OCI-LY3 (cell line): Measurements from ENCODE around the gene SCUBE1.

Experiments
- H2AFZ ChIP-seq: fragments of 200-600, 300-600 bp; shearing (Covaris generic); 2 replicates; pipeline ENCODE4 v1.6.0; 2014; ENCODE audit warnings: antibody characterized with exemption, low read depth, low read length
- H3K27ac ChIP-seq: fragments of 200-600, 300-600 bp; sonication (generic); 2 replicates; pipeline ENCODE4 v1.5.1; 2014; ENCODE audit warnings: mild to moderate bottlenecking, low read length, moderate library complexity, mixed read lengths
- H3K27me3 ChIP-seq: fragments of 200-600, 300-600 bp; sonication (generic); 2 replicates; pipeline ENCODE4 v1.6.1; 2014; ENCODE audit warnings: low read depth, low read length, mixed read lengths
- H3K36me3 ChIP-seq: fragments of 200-600, 300-600 bp; sonication (generic); replicated peaks from 2 replicates; pipeline ENCODE3; 2014; ENCODE audit warnings: low read depth, low read length, mixed read lengths
- H3K4me1 ChIP-seq: fragments of 300-600, 200-600 bp; sonication (generic); 2 replicates; pipeline ENCODE4 v1.6.1; 2014; ENCODE audit warnings: low read length, mixed read lengths
- H3K4me2 ChIP-seq: fragments of 200-600, 300-600 bp; sonication (generic); 2 replicates; pipeline ENCODE4 v1.6.1; 2014; ENCODE audit warnings: low read length, mixed read lengths
- H3K4me3 ChIP-seq: fragments of 300-600, 200-600 bp; sonication (generic); 2 replicates; pipeline ENCODE4 v1.5.1; 2014; ENCODE audit warnings: antibody characterized with exemption, mild to moderate bottlenecking, low read length, moderate library complexity
- H3K79me2 ChIP-seq: fragments of 300-600, 200-600 bp; shearing (Covaris generic); 2 replicates; pipeline ENCODE4 v1.6.1; 2014; ENCODE audit warnings: mild to moderate bottlenecking, low read length, mixed read lengths
- H3K9ac ChIP-seq: fragments of 300-600, 200-600 bp; shearing (Covaris generic); 2 replicates; pipeline ENCODE4 v1.6.0; 2014; ENCODE audit warnings: mild to moderate bottlenecking, low read length, moderate library complexity
- H3K9me3 ChIP-seq: fragments of 200-600, 300-600 bp; shearing (Covaris generic); 2 replicates; pipeline ENCODE4 v1.6.1; 2014; ENCODE audit warnings: low read length, mixed read lengths; ENCODE audit not compliant: insufficient read depth
- H4K20me1 ChIP-seq: fragments of 200-600, 300-600 bp; sonication (generic); 2 replicates; pipeline ENCODE4 v1.6.1; 2016; ENCODE audit warnings: low read length, mixed read lengths; ENCODE audit not compliant: insufficient read depth
- EZH2phosphoT487 ChIP-seq: fragments of 200-600 bp; shearing (Covaris generic); IDR thresholded peaks from 2 replicates; pipeline ENCODE4 v1.6.1; 2018; ENCODE audit warnings: antibody characterized with exemption, mixed run types, low read depth
- TF ChIP-seq, protein P1 (sequence below): fragments of 200-600, 300-600 bp; sonication (generic); IDR thresholded peaks from 2 replicates; pipeline ENCODE4 v1.5.1; 2014; ENCODE audit warnings: antibody characterized with exemption, low read length, low read depth

SCUBE1 gene

GRCh38 chr22:43304831-43305590 lies 38.2 kb downstream of the SCUBE1 start:
- Histone ChIP-seq H3K4me1 (no peaks in the 10 kb centered on the region), H3K9ac (no peak overlapping the region), H3K27ac (no peak overlapping the region), H3K9me3 (no peaks in the 10 kb centered on the region), H4K20me1 (no peaks in the 10 kb centered on the region), H3K36me3 (no peaks in the 10 kb centered on the region), H3K4me2 (no peak overlapping the region), H3K27me3 (peaks cover 27% of the 10 kb centered on the region), H2AFZ (no peak overlapping the region), H3K4me3 (no peak overlapping the region), H3K79me2 (no peaks in the 10 kb centered on the region)
- TF ChIP-seq EZH2phosphoT487 = no peak
- TF ChIP-seq, protein P1, sequence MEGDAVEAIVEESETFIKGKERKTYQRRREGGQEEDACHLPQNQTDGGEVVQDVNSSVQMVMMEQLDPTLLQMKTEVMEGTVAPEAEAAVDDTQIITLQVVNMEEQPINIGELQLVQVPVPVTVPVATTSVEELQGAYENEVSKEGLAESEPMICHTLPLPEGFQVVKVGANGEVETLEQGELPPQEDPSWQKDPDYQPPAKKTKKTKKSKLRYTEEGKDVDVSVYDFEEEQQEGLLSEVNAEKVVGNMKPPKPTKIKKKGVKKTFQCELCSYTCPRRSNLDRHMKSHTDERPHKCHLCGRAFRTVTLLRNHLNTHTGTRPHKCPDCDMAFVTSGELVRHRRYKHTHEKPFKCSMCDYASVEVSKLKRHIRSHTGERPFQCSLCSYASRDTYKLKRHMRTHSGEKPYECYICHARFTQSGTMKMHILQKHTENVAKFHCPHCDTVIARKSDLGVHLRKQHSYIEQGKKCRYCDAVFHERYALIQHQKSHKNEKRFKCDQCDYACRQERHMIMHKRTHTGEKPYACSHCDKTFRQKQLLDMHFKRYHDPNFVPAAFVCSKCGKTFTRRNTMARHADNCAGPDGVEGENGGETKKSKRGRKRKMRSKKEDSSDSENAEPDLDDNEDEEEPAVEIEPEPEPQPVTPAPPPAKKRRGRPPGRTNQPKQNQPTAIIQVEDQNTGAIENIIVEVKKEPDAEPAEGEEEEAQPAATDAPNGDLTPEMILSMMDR = no peak

GRCh38 chr22:43303751-43304150 lies 39.4 kb downstream of the SCUBE1 start:
- Histone ChIP-seq H3K27me3 (peaks cover 32% of the 10 kb centered on the region), H3K36me3 (no peaks in the 10 kb centered on the region), H3K4me1 (no peaks in the 10 kb centered on the region), H3K4me2 (no peak overlapping the region), H2AFZ (no peak overlapping the region), H3K4me3 (no peak overlapping the region), H3K9me3 (no peaks in the 10 kb centered on the region), H4K20me1 (no peaks in the 10 kb centered on the region), H3K27ac (no peak overlapping the region), H3K79me2 (no peaks in the 10 kb centered on the region), H3K9ac (no peak overlapping the region)
- TF ChIP-seq, protein P1 = no peak
- no peak for TF ChIP-seq EZH2phosphoT487

- H3K4me2 ChIP-seq = no peak overlapping the region
- no peaks in the 10 kb centered on the region for H3K36me3 ChIP-seq
- H3K79me2 ChIP-seq = no peaks in the 10 kb centered on the region
- H4K20me1 ChIP-seq = no peaks in the 10 kb centered on the region
- peaks cover 32% of the 10 kb centered on the region for H3K27me3 ChIP-seq
- no peaks in the 10 kb centered on the region for H3K9me3 ChIP-seq
- TF ChIP-seq, protein P1 = no peak
- TF ChIP-seq EZH2phosphoT487 = no peak
- H3K4me1 ChIP-seq = no peaks in the 10 kb centered on the region
- no peak overlapping the region for H3K9ac ChIP-seq
- H2AFZ ChIP-seq = no peak overlapping the region
- no peak overlapping the region for H3K4me3 ChIP-seq
- no peak overlapping the region for H3K27ac ChIP-seq
Observed at GRCh38 chr22:43303166-43303565, 40.0 kb downstream of the SCUBE1 start.

GRCh38 chr22:43302531-43303041 lies 40.6 kb downstream of the SCUBE1 start:
- no peaks in the 10 kb centered on the region for H4K20me1 ChIP-seq
- H3K27ac ChIP-seq = no peak overlapping the region
- H3K9me3 ChIP-seq = no peaks in the 10 kb centered on the region
- H2AFZ ChIP-seq = no peak overlapping the region
- no peaks in the 10 kb centered on the region for H3K4me1 ChIP-seq
- no peaks in the 10 kb centered on the region for H3K79me2 ChIP-seq
- H3K9ac ChIP-seq = no peak overlapping the region
- TF ChIP-seq EZH2phosphoT487 = no peak
- TF ChIP-seq, protein P1 = no peak
- H3K4me3 ChIP-seq = no peak overlapping the region
- H3K4me2 ChIP-seq = no peak overlapping the region
- H3K36me3 ChIP-seq = no peaks in the 10 kb centered on the region
- H3K27me3 ChIP-seq = peaks cover 32% of the 10 kb centered on the region
